GDM1 (cell line): ENCODE measurements around the gene ARL6IP6.
A peak's percentile ranks its signal among the peaks of the same experiment; 100 is the strongest.

Experiments used
- DNase-seq: peaks from one replicate; lab custom pipeline; 2025; lab: John Stamatoyannopoulos, UW

The ARL6IP6 gene

DNA sequence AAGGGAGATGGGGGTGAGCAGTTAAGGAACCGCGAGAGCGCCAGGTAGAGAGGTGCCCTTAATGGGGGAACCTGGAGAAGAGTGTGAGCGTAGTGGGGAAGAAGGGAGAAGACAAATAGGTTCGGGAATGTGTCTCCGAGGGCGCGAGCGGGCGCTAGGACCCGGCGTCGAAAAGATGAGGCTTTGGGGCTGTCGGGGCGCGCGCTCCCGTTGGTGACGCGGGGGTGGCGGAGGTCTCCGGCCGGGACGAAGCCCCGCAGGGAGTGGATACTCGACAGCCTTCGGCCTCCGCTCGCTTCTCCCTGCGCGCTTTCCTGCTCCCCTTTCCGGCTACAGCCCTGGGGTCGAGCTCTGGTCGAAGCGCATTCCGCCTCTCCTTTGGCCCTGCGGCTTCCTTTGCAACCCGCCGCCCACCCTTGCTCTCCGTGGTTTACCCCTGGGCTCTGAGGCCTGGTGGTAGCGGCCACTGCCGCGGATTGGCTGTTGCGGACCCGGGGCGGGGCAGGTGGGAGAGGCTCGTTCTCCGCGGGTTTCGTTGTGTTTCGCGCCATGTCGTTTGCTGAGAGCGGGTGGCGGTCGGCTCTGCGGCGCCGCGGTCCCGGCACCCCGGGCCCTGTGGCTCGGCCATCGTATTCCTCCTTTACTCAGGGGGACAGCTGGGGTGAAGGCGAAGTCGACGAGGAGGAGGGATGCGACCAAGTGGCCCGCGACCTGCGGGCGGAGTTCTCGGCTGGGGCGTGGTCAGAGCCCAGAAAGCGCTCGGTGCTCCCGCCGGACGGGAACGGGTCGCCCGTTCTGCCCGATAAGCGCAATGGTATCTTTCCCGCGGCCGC lies at the start of gene ARL6IP6:
ARL6IP6 (plus strand) TSS at position 545 of the 833 bp plus-strand sequence; CDS start at position 550, 5 bp downstream.
- peak; percentile 90 for DNase-seq

DNA sequence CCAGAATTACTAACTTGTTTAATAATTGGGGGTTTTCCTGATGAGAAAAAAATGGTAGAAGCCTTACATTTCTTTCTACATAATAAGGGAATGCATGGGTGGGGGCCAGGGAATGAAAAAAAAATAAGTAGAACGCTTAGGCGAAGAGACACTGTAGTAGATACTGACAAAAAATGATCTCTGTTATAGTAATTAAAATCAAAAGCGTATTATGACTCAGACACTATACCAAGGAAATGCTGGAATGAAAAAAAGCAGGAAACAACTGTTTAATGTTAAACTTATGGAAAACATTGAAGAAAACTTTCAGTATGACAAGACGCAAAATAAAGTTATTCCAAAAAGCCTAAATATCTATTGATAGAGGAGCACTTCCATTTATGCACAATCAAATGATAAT lies 44.1 kb upstream of the ARL6IP6 start:
- DNase-seq, result no peak

GRCh38 chr2:152676461-152676860 lies 42.0 kb upstream of the ARL6IP6 start:
- no peak for DNase-seq

DNA sequence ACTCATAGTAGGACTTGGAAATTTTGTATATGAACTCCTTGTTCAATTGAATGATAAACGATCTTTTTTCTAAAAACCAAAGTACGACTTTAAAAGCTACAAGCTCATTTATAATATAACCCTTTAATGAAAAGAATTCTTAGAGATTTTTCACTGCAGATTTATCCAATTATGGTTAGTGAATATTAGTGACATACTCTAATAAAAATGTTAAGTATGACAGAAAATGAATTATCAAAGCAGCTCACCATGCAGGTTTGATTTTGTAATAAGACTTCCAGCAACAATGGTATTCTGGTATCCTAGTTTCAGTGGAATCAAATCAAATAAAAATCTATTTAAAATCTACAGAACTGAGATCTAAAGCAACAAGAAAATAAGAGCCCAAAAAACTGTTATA lies 39.6 kb upstream of the ARL6IP6 start:
- no peak for DNase-seq

GRCh38 chr2:152682663-152683062 lies 35.8 kb upstream of the ARL6IP6 start:
- DNase-seq, result no peak

DNA sequence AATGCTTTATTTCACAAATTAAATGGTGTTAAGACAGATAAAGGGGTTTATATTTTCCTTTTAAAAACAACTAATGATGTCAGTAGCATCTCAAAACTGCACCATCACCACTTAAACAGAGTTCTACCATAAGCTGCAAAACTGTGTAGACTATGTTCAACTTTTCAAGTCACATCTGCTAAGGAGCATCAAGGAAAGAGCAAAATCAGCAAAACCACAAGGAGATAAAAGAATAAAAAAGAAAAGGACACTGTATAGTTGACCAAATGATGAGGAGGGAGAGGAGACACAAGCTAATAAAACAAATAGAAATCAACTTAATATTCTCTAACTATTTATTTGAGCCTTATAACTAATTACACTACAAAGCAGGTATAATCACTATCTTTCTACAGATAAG lies 35.0 kb upstream of the ARL6IP6 start:
- no peak for DNase-seq

DNA sequence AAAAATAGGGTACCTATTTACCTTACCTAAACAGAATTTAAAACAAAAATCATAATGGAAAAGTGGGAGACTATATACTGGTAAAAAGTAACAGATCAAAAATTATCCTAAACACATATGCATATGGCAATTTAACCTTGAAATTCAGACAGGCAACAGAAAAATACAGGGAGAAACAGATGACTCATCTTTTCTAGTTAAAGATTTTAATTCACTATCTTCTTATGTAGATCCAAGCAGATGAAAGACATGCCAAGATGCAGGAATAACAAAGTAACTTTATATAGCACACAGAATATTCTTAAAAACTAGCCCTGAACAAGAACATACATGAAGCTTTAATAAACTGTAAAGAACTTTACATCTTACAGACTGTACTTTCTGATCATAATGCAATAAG lies 32.1 kb upstream of the ARL6IP6 start:
- no peak for DNase-seq

DNA sequence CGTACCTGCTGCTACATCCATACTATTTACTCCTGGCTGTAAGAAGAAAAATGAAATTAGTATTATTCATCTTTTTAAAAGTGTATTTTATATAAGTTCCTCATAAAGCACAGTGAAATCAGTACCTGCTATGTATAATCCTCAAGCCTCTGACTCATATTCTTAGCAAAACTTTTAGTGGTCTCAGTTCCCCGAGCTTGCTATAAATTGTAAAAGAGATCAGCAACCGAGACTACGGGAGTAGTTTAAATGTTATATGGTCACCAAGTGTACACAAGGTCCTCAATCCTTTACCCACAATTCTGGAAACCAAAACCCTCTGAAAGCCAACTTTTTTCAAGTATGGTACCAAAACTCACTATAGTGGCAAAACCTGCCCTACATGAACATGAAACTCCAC lies 25.4 kb upstream of the ARL6IP6 start:
- DNase-seq, result no peak

- no peak for DNase-seq
Observed at GRCh38 chr2:152694161-152694661, 24.2 kb upstream of the ARL6IP6 start.

- DNase-seq, result no peak
Observed at GRCh38 chr2:152695763-152696162, 22.7 kb upstream of the ARL6IP6 start.

- DNase-seq, result no peak
Observed at GRCh38 chr2:152696476-152696875, 21.9 kb upstream of the ARL6IP6 start.

DNA sequence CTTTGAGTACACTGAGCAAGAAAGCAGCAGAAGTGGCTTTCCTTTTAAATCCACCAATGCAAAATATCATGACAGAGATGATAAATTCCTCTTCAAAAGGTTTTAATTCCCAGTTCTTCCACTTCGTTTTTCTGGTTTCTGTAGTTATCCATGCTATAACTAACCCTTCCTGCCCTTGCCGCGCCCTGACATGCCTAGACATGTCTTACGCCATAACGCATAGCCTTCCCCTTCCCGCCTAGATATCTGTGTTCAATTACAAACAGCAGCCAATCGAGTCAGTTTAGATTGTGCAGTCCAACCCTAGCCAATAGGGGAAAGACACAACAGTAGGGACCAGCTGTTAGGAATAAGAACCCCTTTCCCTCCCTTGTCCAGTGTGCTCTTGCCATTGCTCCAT lies 17.2 kb upstream of the ARL6IP6 start:
- DNase-seq, result no peak

DNA sequence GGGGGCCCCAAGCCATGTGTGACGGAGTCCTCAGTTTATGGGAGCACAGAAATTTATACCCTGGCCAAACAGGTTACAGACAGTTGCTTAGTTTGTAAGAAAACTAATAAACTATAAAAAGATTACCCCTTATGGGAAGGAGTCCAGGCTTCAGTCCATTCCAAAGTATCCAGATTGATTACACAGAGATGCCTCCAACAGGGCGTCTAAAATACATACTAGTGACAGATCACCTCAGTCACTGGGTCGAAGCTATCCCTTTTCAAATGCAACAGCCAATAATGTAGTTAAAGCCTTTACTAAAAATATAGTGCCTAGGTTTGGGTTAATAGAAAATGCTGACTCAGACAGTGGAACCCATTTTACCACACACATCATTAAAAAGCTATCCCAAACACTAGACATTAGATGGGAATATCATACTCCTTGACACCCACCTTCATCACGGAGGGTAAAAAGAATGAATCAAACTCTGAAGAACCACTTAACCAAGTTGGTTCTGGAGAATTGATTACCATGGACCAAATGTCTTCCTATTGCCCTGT lies 11.9 kb upstream of the ARL6IP6 start:
- DNase-seq, result no peak

DNA sequence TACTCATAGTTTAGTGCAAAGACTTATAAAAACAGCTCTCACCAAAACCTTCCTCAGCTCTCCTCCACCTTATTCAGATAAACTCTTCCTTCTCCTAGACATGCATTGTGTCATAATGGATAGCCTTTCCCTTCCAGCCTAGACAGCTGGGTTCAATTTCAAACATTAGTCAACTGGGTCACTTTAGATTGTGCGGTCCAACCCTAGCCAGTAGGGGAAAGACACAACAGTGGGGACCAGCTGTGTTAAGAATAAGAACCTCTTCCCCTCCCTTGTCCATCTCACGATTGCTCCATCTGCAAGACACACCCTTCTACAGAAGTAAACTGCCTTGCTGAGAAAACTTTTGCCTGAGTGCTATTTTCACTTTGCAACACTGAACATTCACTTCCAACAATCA lies 9.7 kb upstream of the ARL6IP6 start:
- no peak for DNase-seq

- DNase-seq, result no peak
Observed at GRCh38 chr2:152710713-152711112, 7.7 kb upstream of the ARL6IP6 start.

- DNase-seq, result no peak
Observed at GRCh38 chr2:152715112-152715511, 3.3 kb upstream of the ARL6IP6 start.

GRCh38 chr2:152715854-152716428 lies 2.5 kb upstream of the ARL6IP6 start:
- DNase-seq, result no peak

DNA sequence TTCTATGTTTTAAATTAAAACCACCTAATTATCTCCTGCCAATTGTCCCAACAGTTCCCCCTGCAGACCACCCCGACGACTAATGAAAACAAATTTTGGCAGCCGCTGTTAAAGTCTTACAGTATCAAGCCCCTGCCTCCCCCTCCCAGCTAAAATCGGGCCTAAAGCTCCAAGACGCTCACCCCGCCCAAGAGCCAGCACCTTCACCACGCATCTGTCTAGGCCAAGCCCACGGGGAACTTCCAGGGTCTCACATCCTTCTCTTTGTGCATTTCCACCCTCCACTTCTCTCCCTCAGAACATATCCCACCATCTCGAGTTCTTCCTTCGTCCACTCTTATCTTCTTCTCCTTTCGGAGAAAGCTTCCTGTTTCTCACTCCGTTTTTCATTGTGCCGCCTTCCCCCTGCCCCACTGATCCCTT lies 1.6 kb upstream of the ARL6IP6 start:
- no peak for DNase-seq

DNA sequence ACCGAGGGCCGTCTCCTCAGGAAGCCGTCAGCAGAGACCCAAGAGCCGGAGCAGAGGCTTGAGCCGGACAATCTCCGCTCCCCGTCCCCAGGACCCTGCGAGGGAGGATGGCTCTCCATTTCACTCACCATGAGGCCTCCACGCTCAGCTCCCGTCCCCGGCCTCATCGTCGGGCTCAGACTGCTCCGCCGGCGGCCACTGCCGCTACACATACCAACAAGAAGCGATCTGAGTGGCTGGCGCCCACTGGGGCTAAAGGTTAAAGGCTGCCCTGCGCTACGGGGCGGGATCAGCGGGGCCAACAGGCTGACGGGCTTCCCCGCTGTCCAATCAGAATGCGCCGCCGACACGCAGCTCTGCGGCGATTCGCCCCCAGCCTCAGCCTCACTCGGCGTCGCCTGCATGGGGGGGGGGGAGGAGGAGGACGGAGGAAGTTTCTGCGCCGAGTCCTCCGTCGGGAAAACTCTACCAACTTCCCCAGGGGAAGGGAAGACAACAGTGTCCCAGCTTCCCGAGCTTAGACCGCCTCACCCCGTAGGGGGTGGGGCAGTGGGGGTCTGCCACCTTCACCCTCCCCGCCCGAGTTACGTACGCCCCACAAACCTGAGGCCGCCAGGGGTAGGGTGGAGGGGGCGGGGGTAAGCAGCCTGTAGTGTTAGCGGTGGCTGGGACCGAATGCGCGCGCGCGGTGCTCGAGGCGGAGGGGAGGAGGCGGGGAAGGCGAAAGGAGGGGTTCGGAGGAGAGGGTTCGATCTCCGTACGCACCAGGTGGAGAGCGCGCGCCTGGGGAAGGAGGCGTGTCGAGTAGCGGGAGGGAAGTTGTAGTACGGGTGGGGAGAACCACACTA lies 968 bp upstream of the ARL6IP6 start, which contains the start of gene PRPF40A:
PRPF40A (minus strand) TSS at position 234 of the 848 bp plus-strand sequence; CDS start at position 212, 22 bp downstream.
- DNase-seq, result peak; percentile 97

DNA sequence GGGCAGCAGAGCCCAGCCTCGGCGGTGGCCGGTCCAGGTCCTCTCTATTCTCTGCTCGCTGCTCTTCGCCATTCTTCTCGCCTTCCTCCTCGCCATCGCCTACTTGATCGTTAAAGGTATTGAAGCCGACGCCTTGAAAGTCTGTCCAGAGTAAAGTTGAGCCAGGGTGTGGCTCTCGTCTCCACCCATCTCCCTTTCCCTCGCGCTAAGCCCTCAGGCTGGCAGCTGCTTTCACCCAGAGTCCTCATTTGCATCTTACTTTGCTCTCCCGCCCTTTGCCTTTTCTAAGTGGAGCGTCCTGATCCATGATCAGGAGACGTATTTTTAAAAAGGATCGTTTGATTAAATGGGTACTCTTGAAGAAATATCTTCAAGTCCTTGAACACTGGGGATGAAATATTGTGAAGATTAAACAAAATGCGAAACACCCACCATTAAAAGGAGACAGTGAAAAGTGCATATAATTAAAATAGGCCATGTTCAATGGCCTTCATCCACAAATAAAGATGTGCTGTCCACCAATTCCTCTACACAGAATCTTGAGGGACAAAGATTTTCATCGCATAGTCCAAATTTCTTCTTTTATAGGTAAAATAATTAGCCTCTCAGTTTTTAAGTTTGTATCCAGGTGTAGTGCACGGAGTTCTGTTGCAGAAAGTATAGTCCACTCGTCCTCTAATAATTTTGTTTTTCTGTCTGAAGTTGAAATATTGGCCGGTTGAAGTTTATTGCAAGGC lies 657 bp downstream of the ARL6IP6 start:
- no peak for DNase-seq

DNA sequence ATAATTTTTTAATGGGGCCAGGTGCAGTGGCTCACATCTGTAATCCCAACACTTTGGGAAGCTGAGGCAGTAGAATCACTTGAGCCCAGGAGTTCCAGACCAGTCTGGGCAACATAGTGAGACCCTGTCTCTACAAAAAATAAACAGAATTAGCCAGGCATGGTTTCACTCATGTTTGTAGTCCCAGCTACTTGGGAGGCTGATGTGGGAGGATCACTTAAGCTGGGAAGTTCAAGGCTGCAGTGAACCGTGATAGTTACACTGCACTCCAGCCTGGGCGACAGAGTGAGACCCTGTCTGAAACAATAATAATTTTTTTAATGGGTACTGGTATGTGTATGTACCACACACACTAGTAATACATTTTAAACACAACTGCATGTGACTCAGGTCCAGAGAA lies 2.4 kb downstream of the ARL6IP6 start:
- DNase-seq, result no peak
